Measurements from ENCODE around the gene SH3TC2. TPM values are rescaled to one million over a fixed set of nuclear protein-coding genes. Genes with fewer than 3 reads are reported as not detected.

Gene SH3TC2
- polyA plus RNA-seq, 1 of the 3 experiments (the other 2 are of a cell fraction): 1.1 TPM

DNA sequence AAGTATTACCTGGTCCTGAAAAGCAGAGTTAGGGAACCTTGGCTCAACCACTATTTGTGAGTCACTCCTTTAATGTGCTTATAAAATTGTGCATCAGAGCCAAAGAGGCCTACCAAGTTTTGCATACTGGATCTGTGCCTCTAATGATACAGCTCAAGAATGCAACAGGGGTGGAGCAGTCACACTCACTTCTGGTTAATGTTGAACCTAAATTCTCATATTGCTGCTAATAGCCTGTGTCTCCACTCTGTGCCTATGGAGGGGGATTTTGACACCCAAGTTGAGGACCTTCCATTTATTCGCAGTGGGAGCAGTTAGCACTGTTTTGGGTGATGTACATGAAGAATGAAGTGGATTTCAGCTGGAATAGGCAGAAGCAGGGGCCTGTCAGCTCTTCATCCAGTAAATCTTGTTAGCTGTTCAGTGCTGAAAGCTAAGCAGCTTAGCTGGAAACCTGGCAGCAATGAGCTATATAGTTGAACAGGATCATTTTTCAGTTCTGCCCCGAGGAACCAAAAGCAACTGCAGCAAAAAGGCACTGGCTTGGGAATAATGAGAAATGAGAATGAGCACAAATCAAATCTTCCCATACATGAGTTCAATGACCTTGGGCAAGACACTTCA lies 9.7 kb downstream of the SH3TC2 start (continued):
- TF ChIP-seq, protein P1, sequence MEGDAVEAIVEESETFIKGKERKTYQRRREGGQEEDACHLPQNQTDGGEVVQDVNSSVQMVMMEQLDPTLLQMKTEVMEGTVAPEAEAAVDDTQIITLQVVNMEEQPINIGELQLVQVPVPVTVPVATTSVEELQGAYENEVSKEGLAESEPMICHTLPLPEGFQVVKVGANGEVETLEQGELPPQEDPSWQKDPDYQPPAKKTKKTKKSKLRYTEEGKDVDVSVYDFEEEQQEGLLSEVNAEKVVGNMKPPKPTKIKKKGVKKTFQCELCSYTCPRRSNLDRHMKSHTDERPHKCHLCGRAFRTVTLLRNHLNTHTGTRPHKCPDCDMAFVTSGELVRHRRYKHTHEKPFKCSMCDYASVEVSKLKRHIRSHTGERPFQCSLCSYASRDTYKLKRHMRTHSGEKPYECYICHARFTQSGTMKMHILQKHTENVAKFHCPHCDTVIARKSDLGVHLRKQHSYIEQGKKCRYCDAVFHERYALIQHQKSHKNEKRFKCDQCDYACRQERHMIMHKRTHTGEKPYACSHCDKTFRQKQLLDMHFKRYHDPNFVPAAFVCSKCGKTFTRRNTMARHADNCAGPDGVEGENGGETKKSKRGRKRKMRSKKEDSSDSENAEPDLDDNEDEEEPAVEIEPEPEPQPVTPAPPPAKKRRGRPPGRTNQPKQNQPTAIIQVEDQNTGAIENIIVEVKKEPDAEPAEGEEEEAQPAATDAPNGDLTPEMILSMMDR (IDR thresholded peaks at IDR 0.05): no peak
- no peak for TF ChIP-seq RFX5 (IDR thresholded peaks at IDR 0.05; ENCODE audit: low read length)
- TF ChIP-seq NRF1 (IDR thresholded peaks at IDR 0.05; ENCODE audit: low read depth, low read length): no peak
- peak; percentile 22; the same call in 1 of the 2 replicates for TF ChIP-seq TCF12 (IDR thresholded peaks at IDR 0.05)
- TF ChIP-seq EP300 (IDR thresholded peaks at IDR 0.05; ENCODE audit: borderline replicate concordance in 1 of 2, low read depth in 1 of 2, low read length in 1 of 2): no peak
- TF ChIP-seq, protein P2, sequence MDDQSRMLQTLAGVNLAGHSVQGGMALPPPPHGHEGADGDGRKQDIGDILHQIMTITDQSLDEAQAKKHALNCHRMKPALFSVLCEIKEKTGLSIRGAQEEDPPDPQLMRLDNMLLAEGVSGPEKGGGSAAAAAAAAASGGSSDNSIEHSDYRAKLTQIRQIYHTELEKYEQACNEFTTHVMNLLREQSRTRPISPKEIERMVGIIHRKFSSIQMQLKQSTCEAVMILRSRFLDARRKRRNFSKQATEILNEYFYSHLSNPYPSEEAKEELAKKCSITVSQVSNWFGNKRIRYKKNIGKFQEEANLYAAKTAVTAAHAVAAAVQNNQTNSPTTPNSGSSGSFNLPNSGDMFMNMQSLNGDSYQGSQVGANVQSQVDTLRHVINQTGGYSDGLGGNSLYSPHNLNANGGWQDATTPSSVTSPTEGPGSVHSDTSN (IDR thresholded peaks at IDR 0.05): peak; percentile 50
- no peak for TF ChIP-seq YY1 (IDR thresholded peaks at IDR 0.05; ENCODE audit: low read depth)

DNA sequence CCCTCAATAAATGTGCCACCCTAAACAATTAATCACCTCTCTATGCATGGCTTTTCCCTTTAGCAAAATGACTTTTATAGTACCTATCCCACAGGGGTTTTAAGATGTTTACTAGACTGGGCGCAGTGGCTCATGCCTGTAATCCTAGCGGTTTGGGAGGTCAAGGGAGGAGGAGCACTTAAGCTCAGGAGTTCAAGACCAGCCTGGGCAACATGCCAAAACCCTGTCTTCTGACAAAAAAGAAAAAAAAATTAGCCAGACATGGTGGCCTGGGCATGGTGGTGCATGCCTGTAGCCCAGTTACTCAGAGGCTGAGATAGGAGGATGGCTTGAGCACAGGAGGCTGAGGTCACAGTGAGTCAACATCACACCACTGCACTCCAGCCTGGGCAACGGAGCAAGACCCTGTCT lies 13.5 kb downstream of the SH3TC2 start:
- CTCF ChIA-PET: interaction anchor here (1.1 to 7.3 kb wide), 6 partner anchors 11 to 319 kb away, joined by 3 to 68 read pairs (median 8); no protein-coding TSS in a partner anchor
- H3K27ac ChIP-seq (ENCODE audit: low read depth in 2 of 2, low read length in 1 of 2): no peak overlapping the region
- H3K9ac ChIP-seq: no peak overlapping the region
- H3F3A ChIP-seq (replicated peaks; ENCODE audit: insufficient read depth): peaks cover 9% of the 10 kb centered on the region
- H3K9me3 ChIP-seq: no peaks in the 10 kb centered on the region
- no peak overlapping the region for H3K4me2 ChIP-seq
- peaks cover 0 to 11% of the 10 kb centered on the region in 2 experiments; a peak in 2 of 4 replicates for H3K4me1 ChIP-seq (ENCODE audit: control insufficient read depth in 1 of 2, insufficient read depth in 2 of 2, low read depth in 1 of 2, low read length in 1 of 2)
- H3K27me3 ChIP-seq (ENCODE audit: insufficient read depth): no peaks in the 10 kb centered on the region
- DNase-seq: no peak
- no peak overlapping the region for H2AFZ ChIP-seq (ENCODE audit: low read depth)
- peak; percentile 19; the same call in 1 of the 2 replicates for TF ChIP-seq NFIC (IDR thresholded peaks at IDR 0.05; ENCODE audit: borderline replicate concordance)
- TF ChIP-seq, protein P1 (IDR thresholded peaks at IDR 0.05): no peak
- TF ChIP-seq, protein P3, sequence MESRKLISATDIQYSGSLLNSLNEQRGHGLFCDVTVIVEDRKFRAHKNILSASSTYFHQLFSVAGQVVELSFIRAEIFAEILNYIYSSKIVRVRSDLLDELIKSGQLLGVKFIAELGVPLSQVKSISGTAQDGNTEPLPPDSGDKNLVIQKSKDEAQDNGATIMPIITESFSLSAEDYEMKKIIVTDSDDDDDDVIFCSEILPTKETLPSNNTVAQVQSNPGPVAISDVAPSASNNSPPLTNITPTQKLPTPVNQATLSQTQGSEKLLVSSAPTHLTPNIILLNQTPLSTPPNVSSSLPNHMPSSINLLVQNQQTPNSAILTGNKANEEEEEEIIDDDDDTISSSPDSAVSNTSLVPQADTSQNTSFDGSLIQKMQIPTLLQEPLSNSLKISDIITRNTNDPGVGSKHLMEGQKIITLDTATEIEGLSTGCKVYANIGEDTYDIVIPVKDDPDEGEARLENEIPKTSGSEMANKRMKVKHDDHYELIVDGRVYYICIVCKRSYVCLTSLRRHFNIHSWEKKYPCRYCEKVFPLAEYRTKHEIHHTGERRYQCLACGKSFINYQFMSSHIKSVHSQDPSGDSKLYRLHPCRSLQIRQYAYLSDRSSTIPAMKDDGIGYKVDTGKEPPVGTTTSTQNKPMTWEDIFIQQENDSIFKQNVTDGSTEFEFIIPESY (IDR thresholded peaks at IDR 0.05; ENCODE audit: borderline replicate concordance, low read depth): no peak
- TF ChIP-seq, protein P4, sequence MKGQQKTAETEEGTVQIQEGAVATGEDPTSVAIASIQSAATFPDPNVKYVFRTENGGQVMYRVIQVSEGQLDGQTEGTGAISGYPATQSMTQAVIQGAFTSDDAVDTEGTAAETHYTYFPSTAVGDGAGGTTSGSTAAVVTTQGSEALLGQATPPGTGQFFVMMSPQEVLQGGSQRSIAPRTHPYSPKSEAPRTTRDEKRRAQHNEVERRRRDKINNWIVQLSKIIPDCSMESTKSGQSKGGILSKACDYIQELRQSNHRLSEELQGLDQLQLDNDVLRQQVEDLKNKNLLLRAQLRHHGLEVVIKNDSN (IDR thresholded peaks at IDR 0.05; ENCODE audit: borderline replicate concordance, low read depth): no peak
- TF ChIP-seq, protein P5, sequence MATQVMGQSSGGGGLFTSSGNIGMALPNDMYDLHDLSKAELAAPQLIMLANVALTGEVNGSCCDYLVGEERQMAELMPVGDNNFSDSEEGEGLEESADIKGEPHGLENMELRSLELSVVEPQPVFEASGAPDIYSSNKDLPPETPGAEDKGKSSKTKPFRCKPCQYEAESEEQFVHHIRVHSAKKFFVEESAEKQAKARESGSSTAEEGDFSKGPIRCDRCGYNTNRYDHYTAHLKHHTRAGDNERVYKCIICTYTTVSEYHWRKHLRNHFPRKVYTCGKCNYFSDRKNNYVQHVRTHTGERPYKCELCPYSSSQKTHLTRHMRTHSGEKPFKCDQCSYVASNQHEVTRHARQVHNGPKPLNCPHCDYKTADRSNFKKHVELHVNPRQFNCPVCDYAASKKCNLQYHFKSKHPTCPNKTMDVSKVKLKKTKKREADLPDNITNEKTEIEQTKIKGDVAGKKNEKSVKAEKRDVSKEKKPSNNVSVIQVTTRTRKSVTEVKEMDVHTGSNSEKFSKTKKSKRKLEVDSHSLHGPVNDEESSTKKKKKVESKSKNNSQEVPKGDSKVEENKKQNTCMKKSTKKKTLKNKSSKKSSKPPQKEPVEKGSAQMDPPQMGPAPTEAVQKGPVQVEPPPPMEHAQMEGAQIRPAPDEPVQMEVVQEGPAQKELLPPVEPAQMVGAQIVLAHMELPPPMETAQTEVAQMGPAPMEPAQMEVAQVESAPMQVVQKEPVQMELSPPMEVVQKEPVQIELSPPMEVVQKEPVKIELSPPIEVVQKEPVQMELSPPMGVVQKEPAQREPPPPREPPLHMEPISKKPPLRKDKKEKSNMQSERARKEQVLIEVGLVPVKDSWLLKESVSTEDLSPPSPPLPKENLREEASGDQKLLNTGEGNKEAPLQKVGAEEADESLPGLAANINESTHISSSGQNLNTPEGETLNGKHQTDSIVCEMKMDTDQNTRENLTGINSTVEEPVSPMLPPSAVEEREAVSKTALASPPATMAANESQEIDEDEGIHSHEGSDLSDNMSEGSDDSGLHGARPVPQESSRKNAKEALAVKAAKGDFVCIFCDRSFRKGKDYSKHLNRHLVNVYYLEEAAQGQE (IDR thresholded peaks at IDR 0.05; ENCODE audit: low read depth, low read length): no peak
- no peaks in the 10 kb centered on the region for H3K36me3 ChIP-seq (replicated peaks in 1 of 2; ENCODE audit: control insufficient read depth in 1 of 2, insufficient read depth in 2 of 2, low read length in 1 of 2)
- no peaks in the 10 kb centered on the region for H4K20me1 ChIP-seq (ENCODE audit: insufficient read depth)
- no peaks in the 10 kb centered on the region for H3K9me2 ChIP-seq
- H3K4me3 ChIP-seq (ENCODE audit: low read depth in 2 of 2, low read length in 1 of 2): no peak overlapping the region
- H3K79me2 ChIP-seq (ENCODE audit: insufficient read depth): no peaks in the 10 kb centered on the region
- 80% methylated on average over 3 of the region's 3 CpGs for WGBS (ENCODE audit: low lambda C conversion rate)
- POLR2A ChIA-PET: no interaction called here

All from SK-N-SH (cell line).